Sigmoid colon (tissue), 7 donors: ENCODE results near the gene FREY1. TPM values are rescaled to one million over a fixed set of nuclear protein-coding genes. Genes with fewer than 3 reads are reported as not detected.

ENCODE experiments used
- DNase-seq: peaks from one replicate; pipeline ENCODE4 v3.0.0-alpha.2; 2019
- H3K27ac ChIP-seq, 4 donors: fragments of 200-600 bp; sonication (generic); one replicate each; pipeline ENCODE4 v1.5.1; 2016 to 2019; ENCODE audit warnings: mild to moderate bottlenecking in 1 of 4
- H3K27me3 ChIP-seq, 3 donors: fragments of 200-600 bp; sonication (generic); one replicate each; pipeline ENCODE4 v1.5.1; 2019; ENCODE audit warnings: mild to moderate bottlenecking in 1 of 3
- H3K36me3 ChIP-seq, 4 donors: fragments of 200-600 bp; sonication (generic); one replicate each; pipeline ENCODE4 v1.5.1; 2016 to 2019
- H3K4me1 ChIP-seq, 4 donors: fragments of 200-600 bp; sonication (generic); one replicate each; pipeline ENCODE4 v1.5.1; 2017 to 2019
- H3K4me3 ChIP-seq, 4 donors: fragments of 200-600 bp; sonication (generic); one replicate each; pipeline ENCODE4 v1.5.1; 2017 to 2019; ENCODE audit warnings: mild to moderate bottlenecking in 2 of 4, moderate library complexity in 1 of 4
- H3K9me3 ChIP-seq, 4 donors: fragments of 200-600 bp in 3 of 4; sonication (generic) in 3 of 4; one replicate each; pipeline versions ENCODE4 v1.5.1 to v1.6.1; 2013 to 2019
- EP300 ChIP-seq, 4 donors: sonication (generic); formaldehyde crosslinking; IDR thresholded peaks; one replicate each; pipeline ENCODE4 v1.6.1; 2017; ENCODE audit warnings: antibody characterized with exemption in 4 of 4
- POLR2A ChIP-seq, 2 donors: fragments of 450-650 bp; IDR thresholded peaks; one replicate each; pipeline ENCODE4 v1.6.1; 2016; ENCODE audit warnings: antibody characterized with exemption in 2 of 2, mild to moderate bottlenecking in 2 of 2, moderate library complexity in 2 of 2
- POLR2AphosphoS5 ChIP-seq, 4 donors: sonication (generic); formaldehyde crosslinking; IDR thresholded peaks; one replicate each; pipeline ENCODE4 v1.6.1; 2017; ENCODE audit warnings: antibody characterized with exemption in 4 of 4
- WGBS, 2 donors: extraction: QIAGEN DNeasy Blood & Tissue Kit; methylation state at CpG; one replicate each; pipeline ENCODE4 v1.1.7; 2013; 5-methylcytosine and 5-hydroxymethylcytosine counted together
- intact Hi-C: fragments of 100-400 bp; cut with DNase I; formaldehyde crosslinking; loops from one replicate; pipeline ENCODE4 v1.15.1; 2023
- polyA plus RNA-seq, 3 donors: library from polyadenylated mRNA; stranded (reverse); fragments of 200-250 nt; gene quantifications; one replicate each; pipeline ENCODE4 v1.2.3, GENCODE V29; 2013
- total RNA-seq, 4 donors: library from RNA; depleted of rRNA; stranded (reverse); fragments of >200 nt; gene quantifications; one replicate each; pipeline ENCODE4 v1.1.0, GENCODE V29; 2016
- TF ChIP-seq, protein P1 (sequence below), 4 experiments: fragments of 450-650 bp in 3 of 4; fragments of 200-600 bp in 1 of 4; IDR thresholded peaks; one replicate each; pipeline ENCODE4 v1.5.1; 2016 to 2019; ENCODE audit warnings: antibody characterized with exemption in 4 of 4, mild to moderate bottlenecking in 3 of 4, moderate library complexity in 2 of 4
- donor health status: healthy with polysubstance abuse.
- donor health status: Bipolar disorder and iron deficiency.
- donor health status: healthy.

The FREY1 gene
- total and polyA plus RNA-seq, 7 donors = 0.64 to 3.5 (median 2.2) TPM; not detected in 4

DNA sequence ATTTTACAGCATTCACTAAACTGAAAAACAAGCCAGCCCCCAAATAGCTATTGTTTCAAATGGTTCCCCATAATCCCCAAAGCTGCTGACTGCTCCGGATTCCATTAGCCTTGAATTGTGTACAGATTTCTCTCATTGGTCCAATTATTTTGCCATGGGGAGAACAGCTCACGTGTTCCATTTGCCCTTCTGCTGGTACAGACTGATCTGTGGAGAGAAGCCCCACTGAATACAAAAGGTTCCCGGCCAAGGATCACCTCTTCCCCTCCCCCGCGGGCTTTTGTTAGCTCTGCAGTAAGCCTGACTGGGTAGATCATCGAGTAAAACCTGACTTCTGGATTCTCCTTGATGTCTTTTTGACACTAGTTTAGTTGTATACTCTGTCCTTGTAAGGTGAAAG lies 30.7 kb downstream of the FREY1 start:
- H3K27ac ChIP-seq = no peak overlapping the region
- TF ChIP-seq POLR2A (IDR thresholded peaks at IDR 0.05) (no peak), EP300 (IDR thresholded peaks at IDR 0.05) (no peak), POLR2AphosphoS5 (IDR thresholded peaks at IDR 0.05) (no peak)
- TF ChIP-seq, protein P1, sequence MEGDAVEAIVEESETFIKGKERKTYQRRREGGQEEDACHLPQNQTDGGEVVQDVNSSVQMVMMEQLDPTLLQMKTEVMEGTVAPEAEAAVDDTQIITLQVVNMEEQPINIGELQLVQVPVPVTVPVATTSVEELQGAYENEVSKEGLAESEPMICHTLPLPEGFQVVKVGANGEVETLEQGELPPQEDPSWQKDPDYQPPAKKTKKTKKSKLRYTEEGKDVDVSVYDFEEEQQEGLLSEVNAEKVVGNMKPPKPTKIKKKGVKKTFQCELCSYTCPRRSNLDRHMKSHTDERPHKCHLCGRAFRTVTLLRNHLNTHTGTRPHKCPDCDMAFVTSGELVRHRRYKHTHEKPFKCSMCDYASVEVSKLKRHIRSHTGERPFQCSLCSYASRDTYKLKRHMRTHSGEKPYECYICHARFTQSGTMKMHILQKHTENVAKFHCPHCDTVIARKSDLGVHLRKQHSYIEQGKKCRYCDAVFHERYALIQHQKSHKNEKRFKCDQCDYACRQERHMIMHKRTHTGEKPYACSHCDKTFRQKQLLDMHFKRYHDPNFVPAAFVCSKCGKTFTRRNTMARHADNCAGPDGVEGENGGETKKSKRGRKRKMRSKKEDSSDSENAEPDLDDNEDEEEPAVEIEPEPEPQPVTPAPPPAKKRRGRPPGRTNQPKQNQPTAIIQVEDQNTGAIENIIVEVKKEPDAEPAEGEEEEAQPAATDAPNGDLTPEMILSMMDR (IDR thresholded peaks at IDR 0.05) = no peak
- H3K36me3 ChIP-seq = peaks cover 19 to 81% (median 52%) of the 10 kb centered on the region in 4 donors
- no peaks in the 10 kb centered on the region for H3K27me3 ChIP-seq
- 81 to 85% methylated on average over 6 of the region's 6 CpGs for WGBS, 2 donors
- no peaks in the 10 kb centered on the region for H3K9me3 ChIP-seq
- intact Hi-C loops = no loop called here
- H3K4me3 ChIP-seq = no peak overlapping the region
- DNase-seq = no peak
- H3K4me1 ChIP-seq = peaks cover 0 to 22% (median 21%) of the 10 kb centered on the region in 4 donors

DNA sequence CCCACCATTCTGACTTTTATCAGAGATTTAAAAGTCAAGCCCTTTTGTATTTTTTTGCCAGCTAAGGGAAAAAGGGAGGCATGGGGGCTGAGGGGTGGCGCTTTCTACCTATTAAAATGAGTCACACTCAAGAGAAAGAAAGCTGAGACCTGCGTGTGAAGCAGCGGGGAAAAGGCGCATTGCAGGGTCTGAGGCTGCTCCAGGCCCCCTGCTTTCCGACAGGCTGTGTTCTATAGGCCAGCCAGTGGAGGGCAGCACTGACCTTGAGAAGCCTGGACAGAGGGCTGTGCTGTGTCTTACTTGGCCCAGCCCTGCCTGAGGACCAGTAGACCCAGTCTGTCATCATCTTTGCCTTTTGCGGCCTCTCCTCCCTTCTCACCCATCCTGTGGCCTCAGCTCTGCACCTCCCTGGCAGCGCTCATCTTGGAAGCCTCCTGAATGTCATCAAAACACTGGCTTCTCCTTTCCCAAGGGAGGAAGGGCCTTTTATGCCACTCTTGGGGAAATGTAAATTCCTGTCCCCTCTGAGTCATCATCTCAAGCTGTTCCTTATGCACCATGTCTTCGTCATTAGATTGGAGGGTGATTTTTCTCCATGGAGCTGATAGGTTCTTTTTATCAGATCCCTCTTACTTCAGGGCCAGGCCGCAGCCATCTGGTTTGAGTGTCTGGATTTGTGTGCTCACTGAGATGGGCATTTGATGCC lies 34.3 kb downstream of the FREY1 start:
- 82% methylated on average over 9 of the region's 9 CpGs for WGBS, 2 donors
- H3K4me3 ChIP-seq = no peak overlapping the region
- H3K9me3 ChIP-seq = no peaks in the 10 kb centered on the region
- H3K27me3 ChIP-seq = no peaks in the 10 kb centered on the region
- intact Hi-C loops = no loop called here
- no peak for TF ChIP-seq POLR2AphosphoS5 (IDR thresholded peaks at IDR 0.05)
- TF ChIP-seq POLR2A (IDR thresholded peaks at IDR 0.05) = no peak
- TF ChIP-seq EP300 (IDR thresholded peaks at IDR 0.05) = no peak
- TF ChIP-seq, protein P1 (IDR thresholded peaks at IDR 0.05) = peak; percentile 36 to 57 (median 48)
- no peaks in the 10 kb centered on the region for H3K4me1 ChIP-seq
- peak overlapping the region in 1 of 4 donors; percentile 22 for H3K27ac ChIP-seq
- peaks cover 51 to 97% (median 74%) of the 10 kb centered on the region in 4 donors for H3K36me3 ChIP-seq
- DNase-seq = no peak

DNA sequence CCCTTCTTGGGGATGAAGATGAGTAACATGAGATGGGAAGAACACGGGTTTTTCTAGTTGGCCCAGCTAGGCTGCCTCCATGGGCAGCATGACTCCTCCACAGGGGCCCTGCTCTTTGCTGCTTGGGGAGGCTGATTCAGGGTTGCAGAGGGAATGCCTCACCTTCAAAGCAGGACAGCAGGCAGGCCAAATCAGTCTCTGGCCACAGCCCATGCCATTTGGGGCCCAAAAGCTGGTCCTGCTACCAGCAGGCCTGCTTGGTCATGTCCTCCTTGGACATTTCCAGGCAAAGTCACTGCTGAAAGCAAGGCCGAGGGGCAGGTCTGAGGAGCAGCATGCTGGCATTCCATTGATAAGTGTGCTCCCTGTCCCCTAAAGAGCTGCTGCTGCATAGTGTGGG lies 35.4 kb downstream of the FREY1 start:
- no peak for DNase-seq
- WGBS, 2 donors = 92 to 96% methylated on average over 2 of the region's 2 CpGs
- TF ChIP-seq, protein P1 (IDR thresholded peaks at IDR 0.05) = no peak
- TF ChIP-seq EP300 (IDR thresholded peaks at IDR 0.05) (no peak), POLR2AphosphoS5 (IDR thresholded peaks at IDR 0.05) (no peak), POLR2A (IDR thresholded peaks at IDR 0.05) (no peak)
- intact Hi-C loops = no loop called here
- no peaks in the 10 kb centered on the region for H3K4me1 ChIP-seq
- no peak overlapping the region for H3K4me3 ChIP-seq
- H3K36me3 ChIP-seq = peaks cover 54 to 97% (median 75%) of the 10 kb centered on the region in 4 donors
- H3K9me3 ChIP-seq = no peaks in the 10 kb centered on the region
- H3K27ac ChIP-seq = no peak overlapping the region
- no peaks in the 10 kb centered on the region for H3K27me3 ChIP-seq

DNA sequence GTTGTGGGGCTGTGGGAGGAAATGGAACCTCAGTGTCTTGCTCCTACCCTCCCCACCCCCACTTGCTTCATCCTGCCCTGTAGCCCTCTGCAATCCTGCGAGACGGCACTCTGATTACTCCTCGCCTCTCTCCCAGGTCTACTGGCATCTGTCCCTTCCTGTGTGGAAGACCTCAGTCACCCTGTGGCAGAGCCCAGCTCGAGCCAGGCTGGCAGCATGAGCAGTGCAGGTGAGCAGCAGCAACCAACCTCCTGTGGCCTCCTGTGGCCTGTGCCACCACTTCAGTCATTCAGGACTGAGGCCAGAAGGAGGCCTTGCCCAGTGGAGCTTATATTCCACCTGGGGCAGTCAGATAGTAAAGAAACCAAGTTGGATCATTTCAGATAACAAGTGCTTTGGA lies 36.4 kb downstream of the FREY1 start:
- H3K4me1 ChIP-seq = no peaks in the 10 kb centered on the region
- TF ChIP-seq EP300 (IDR thresholded peaks at IDR 0.05) = no peak
- TF ChIP-seq POLR2AphosphoS5 (IDR thresholded peaks at IDR 0.05) = no peak
- no peak for TF ChIP-seq POLR2A (IDR thresholded peaks at IDR 0.05)
- TF ChIP-seq, protein P1 (IDR thresholded peaks at IDR 0.05) = no peak
- WGBS, 2 donors = 92 to 96% methylated on average over 4 of the region's 4 CpGs
- H3K27ac ChIP-seq = no peak overlapping the region
- no peak for DNase-seq
- H3K27me3 ChIP-seq = no peaks in the 10 kb centered on the region
- H3K9me3 ChIP-seq = no peaks in the 10 kb centered on the region
- intact Hi-C loops = no loop called here
- no peak overlapping the region for H3K4me3 ChIP-seq
- H3K36me3 ChIP-seq = peaks cover 54 to 98% (median 78%) of the 10 kb centered on the region in 4 donors
